DMS114 treated with DMSO at 0.1 percent for 48 hours (cell line): Measurements from ENCODE around the gene SNAP29.
"Not testable (repeated sequence)": the region's sequence is repeated elsewhere in the genome, so short reads cannot be mapped to it uniquely, and the experiment has no call there.

Source experiments
- DNase-seq: peaks from one replicate; lab custom pipeline; 2025; ENCODE audit not compliant: unreplicated experiment; lab: John Stamatoyannopoulos, UW

SNAP29 gene

DNA sequence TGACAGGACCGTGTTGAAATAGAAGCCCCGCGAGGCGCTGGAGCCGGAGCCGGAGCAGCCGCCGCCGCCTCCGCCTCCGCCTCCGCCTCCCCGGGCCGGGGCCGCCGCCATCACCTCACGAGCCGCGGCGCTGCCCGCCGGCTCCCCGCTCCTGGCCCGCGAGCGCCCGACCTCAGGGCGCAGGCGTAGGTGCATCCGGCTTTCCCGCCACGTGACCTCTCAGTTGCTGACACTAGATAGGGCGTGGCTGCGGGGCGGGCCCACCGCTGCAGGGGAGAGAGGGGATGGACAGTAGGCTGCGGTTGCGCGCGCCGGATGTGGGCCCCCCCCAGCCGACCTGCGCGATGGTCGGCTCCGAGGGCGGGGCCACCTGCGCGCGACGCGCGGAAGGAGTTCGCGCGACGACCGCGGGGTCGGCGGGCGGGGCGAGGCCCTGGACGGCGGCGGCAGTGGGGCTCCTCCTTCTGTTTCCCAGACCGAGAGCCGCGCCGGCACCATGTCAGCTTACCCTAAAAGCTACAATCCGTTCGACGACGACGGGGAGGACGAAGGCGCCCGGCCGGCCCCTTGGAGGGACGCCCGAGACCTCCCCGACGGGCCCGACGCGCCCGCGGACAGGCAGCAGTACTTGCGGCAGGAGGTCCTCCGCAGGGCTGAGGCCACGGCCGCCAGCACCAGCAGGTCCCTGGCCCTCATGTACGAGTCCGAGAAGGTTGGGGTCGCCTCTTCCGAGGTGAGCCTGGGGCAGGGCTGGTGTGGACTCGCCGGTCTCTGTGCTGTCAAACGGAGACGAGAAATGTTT, at the start of gene SNAP29, which contains the start of gene PI4KA:
TSS of gene SNAP29 (plus strand) at position 393 of the 802 bp plus-strand sequence. CDS start at position 497, 104 bp downstream.
TSS of gene PI4KA (minus strand) at position 197 of the 802 bp plus-strand sequence. CDS start at position 111, 86 bp downstream.
- peak; percentile 92 for DNase-seq

DNA sequence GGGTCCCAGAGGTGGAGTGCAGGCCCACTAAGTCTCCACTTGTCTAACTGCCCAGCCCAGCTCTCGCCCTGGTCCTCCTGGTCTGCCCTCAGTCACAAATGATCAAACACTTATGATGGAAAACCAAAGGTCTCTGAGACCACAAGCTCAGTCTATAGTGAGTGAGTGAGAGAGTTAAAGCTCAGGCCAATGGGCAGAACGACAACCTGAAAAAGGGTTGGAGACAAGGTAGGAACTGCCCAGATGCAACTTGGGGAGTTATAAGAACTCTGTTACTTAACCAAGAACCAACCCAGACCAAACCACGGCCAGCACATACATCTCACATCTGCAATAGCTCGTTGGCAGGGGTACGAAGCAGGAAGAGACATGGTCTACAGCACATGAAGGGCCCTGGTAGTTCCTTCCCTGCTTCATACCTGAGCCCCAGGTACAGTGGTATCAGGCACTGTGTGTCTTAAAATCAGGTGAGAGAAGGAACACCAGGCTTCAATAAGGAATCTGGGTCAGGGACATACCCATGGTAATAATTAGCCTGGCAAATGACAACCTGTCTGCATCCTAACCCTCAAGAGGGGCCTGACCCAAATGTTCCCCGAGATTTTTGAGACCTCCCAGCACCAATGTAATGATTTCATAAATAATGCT, 49.1 kb upstream of the SNAP29 start:
- DNase-seq = no peak

DNA sequence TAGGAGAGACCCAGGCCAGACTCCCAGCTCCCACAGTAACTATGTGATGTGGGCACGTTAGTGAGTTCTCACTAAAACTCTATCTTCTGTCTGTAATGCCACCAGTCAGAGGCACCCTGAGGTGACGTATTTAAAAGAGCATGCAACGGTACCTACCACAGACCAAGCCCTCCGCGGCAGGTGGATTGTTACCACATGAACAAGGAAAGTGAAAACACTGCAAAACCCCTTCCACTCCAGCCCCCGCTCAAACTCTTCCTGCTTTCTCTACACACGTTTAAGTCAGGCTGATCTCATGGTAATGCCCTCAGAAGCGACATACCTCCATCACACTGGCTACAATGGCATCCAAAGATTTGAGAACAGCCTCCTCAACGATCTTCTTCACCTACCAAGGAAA, 48.2 kb upstream of the SNAP29 start:
- DNase-seq = no peak

DNA sequence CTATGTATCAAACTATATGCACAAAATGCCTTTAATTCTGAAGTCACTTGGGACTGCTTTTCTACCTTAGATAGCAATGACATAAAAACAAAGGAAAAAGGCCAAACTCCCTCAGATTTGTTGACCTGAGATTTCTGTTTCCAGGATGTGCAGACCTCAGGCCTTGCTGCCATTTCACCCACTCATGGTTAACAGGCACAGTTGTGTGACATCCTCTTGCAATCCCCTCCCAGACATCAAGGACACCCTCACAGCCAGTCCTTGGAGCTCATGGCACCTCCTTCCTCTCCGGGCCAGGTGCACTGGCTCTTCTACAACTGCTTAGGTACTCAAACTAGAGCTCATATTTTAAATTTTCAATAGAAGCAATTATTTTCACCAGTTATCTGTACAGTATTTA, 47.6 kb upstream of the SNAP29 start:
- DNase-seq = no peak

DNA sequence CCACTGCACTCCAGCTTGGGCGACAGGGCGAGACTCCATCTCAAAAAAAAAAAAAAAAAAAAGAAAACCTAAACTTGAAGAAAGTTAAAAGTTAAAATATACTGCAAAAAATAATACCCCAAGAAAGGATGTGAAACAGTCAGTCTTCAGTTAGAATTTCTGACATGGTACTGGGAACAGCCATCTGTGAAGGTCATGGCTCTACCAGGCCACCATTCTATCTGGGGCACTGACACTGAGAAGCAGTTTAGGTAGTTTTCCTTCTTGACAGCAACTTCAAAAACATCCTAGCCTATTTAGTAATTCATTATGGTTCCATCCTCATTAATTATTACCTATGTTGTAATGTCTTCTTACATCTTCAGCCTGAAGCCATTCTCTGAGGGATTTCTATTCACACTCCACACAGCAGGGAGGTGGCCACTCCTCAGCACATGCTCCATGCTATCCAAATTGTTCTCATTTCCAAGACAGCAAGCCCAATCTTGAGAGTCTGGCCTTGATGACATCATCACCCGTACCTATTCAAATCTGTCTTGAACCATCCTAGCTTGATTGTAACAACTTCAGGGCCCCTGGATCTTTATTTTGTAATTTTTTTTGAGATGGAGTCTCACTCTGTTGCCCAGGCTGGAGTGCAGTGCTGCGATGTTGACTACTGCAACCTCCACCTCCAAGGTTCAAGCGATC, 46.7 kb upstream of the SNAP29 start:
- no peak for DNase-seq

DNA sequence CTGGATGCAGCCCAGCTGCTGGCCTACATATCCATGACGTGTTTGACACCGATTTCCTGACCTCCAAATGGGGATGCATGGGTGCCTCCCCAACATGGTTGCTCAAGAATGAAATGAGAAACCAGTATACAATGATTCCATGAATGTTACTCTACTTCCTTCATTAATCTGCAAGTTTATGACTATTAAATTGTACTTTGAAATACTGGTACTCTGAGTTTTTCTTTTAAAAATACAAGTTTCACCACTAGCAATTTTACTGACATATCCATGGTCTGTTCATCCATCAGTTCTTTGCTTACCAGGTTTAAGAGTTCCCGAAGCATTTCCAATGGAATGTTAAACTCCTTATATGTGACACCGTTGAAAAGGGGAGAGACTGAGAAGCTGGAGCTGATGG, 45.8 kb upstream of the SNAP29 start:
- no peak for DNase-seq

DNA sequence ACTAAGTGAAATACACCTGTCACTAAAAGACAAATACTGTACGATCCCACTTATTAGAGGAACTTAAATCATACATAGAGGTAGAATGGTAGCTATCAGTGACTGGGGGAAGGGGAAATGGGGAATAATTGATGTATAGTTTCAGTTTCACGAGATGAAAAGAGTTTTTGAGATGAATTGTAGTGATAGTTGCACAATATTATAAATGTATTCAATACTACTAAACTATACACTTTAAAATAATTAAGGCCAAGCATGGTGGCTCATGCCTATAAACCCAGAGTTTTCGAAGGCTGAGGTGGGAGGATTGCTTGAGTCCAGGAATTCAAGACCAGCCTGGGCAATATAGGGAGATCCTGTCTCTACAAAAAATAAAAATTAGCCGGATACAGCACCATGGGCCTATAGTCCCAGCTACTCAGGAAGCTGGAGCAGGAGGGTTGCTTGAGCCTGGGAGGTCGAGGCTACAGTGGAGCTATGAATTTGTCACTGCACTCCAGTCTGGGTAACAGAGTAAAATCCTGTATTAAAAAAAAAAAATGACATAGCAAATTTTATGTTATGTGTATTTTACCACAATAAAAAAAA, 44.5 kb upstream of the SNAP29 start:
- no peak for DNase-seq

DNA sequence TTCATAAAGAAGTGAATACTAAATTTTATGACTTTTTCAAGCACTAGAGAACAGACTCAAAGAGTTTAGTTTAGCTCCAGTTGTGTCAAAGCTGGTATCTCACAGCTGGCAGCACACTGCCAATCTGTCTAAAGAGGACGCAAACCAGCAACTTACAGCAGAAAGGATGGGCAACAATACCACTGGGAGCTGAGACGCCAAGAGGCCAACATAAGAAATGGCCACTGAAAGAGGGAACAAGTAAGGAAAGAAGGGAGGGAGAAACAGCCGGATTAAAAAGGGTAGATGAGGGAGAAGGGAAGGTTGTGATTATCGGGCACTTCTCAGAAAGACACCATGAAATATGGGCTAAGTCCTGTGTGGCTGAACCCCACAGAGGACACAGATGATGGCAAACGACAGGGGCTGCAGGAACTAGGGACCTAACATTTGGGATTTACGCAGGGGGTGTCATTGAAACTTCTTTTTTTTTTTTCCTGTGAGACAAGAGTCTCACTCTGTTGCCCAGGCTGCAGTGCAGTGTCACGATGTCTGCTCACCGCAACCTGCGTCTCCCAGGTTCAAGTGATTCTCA, 43.2 kb upstream of the SNAP29 start:
- no peak for DNase-seq

DNA sequence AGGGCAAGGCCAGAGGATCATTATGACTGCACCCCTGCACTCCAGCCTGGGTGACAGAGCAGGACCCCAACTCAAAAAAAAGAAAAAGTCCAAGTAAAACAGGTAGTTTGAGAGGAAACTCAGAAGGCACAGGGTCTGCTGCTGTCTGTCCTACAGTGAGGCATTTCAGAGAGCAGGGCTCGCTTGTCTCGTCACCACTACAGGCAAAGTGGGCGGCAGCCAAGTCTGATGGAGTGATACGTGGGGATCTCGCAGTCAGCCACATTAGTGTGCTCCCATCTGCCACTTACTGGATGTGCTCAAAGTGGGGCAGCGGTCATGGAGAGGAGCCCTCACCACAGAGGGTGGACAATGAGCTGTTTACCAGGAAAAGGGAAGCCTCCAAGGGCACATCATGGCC, 42.2 kb upstream of the SNAP29 start:
- no peak for DNase-seq

DNA sequence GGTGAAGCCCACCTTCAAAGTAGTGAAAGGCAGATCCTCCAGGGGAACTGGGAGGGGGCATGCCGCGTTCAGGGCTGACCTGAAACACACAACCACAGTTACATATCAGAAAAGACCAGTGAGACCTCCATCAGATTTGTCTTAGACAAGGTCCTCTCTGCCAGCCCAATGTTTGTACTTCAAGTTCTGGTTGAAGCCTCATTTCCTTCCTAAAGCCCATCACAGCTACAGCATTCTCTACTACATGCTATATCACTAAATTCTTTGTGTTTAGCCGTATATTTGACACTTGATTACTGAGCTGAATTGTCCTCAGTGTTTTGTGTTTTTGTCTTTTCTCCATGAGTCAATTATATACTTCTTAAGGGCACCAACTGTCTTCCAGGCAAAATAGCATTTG, 40.3 kb upstream of the SNAP29 start:
- DNase-seq = no peak

DNA sequence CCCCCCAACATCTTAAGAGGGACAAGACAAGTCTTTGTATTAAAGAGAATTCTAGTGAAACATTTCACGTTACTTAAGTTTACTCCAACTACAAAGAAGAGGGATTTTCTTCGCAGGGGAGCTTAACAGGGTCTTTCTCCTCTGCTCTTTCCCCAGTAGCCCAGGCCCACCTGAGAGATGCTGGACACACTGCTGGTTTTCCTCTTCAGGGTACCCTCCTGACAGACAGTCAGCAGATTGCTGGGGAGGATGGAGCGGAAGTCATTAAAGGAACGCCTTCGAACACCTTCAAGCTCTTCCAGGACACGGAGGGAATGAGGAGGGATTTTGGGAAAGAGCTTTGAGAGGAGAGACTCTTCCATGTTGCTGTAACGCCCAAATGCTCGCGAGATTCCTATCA, 39.3 kb upstream of the SNAP29 start:
- DNase-seq = no peak

DNA sequence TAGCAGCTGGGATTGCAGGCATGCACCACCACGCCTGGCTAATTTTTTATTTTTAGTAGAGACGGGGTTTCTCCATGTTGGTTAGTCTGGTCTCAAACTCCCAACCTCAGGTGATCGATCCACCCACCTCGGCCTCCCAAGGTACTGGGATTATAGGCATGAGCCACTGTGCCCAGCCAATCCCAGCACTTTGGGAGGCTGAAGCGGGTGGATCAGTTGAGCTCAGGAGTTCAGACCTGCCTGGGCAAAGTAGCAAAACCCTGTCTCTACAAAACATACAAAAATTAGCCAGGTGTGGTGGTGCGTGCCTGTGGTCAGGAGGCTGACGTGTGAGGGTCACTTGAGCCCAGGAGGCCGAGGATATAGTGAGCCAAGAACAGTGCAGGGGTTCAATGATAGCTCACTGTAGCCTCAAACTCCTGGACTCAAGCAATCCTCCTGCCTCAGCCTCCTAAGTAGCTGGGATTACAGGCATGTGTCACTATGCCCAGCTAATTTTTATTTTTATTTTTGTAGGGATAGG, 37.0 kb upstream of the SNAP29 start:
- DNase-seq = not testable (repeated sequence)

DNA sequence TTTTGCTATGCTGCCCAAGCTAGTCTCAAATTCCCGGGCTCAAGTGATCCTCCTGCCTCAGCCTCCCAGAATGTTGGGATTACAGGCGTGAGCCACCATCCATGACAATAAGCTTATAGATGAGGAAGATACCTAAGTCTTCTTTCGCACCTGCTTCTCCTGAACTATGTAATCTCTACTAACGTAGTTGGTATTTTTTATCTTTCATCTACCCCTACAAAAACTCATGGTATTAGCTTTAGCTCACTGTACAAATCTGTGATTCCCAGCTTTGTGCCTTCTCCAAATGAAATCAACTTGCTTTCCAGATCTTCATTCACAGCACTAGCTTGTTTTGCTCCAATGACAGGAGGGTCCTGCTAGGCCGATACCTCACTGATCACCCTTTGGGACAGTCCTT, 36.6 kb upstream of the SNAP29 start:
- DNase-seq = no peak

DNA sequence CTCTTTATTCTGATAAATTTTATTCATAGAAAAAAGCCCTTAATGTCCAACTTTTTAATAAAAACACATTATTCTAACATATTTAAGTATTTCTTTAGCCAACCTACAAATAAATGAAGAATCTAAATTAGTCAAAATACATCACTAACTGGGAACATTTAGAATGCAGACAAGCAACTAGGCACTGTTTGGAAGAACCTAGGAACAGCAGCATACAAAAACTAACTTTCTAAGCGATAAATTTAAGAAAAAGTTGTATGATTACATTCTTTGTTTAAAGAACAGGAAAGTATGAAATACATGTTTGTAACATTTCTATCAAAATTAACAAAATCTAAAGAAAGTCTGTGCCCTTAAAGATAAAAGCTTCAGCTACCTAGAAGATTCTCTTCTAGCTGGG, 35.5 kb upstream of the SNAP29 start:
- no peak for DNase-seq

DNA sequence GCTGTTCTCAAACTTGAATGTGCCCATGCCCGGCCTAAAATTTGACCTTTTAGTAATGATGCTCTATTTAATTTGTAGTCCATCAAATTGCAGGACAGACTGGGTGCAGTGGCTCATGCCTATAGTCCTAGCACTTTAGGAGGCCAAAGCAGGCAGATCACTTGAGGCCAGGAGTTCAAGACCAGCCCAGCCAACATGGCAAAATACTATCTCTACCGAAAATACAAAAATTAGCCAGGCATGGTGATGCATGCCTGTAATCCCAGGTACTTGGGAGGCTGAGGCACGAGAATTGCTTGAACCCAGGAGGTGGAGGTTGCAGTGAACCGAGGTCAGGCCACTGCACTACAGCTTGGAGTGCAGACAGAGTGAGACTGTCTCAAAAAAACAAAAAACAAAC, 33.6 kb upstream of the SNAP29 start:
- DNase-seq = not testable (repeated sequence)

DNA sequence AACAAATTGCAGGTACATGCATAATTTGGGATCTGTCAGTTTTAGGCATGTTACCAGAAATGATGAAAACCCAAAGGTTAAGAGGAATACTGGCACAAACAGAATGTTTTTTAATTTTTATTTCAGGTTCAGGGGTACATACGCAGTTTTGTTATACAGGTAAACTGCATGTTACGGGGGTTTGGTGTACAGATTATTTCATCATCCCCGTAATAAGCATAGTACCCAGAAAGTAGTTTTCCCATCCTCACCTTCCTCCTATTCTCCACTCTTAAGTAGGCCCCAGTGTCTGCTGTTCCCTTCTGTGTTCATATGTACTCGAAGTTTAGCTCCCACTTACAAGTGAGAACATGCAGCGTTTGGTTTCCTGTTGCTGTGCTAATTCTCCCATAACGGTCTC, 33.2 kb upstream of the SNAP29 start:
- no peak for DNase-seq

DNA sequence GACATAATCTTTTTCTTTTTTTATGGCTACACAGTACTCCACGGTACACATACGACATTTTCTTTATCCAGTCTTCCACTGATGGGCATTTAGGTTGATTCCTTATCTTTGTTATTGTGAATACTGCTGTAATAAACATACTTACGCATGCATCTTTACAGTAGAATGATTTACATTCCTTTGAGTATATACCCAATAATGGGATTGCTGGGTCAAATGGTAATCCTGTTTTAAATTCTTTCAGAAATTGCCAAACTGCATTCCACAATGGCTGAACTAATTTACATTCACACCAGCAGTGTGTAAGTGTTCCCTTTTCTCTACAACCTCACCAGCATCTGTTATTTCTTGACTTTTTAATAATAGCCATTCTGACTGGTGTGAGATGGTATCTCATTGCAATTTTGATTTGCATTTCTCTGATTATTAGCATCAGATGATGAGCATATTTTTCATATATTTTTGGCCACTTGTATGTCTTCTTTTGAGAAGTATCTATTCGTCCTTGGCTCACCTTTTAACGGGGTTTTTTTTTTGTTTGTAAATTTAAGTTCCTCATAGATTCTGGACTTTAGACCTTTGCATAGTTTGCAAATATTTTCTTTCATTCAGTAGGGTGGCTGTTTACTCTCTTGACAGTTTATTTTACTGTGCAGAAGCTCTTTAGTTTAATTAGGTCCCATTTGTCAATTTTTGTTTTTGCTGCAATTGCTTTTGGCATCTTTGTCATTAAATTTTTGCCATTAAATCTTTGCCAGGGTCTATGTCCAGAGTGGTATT, 32.2 kb upstream of the SNAP29 start:
- not testable (repeated sequence) for DNase-seq

DNA sequence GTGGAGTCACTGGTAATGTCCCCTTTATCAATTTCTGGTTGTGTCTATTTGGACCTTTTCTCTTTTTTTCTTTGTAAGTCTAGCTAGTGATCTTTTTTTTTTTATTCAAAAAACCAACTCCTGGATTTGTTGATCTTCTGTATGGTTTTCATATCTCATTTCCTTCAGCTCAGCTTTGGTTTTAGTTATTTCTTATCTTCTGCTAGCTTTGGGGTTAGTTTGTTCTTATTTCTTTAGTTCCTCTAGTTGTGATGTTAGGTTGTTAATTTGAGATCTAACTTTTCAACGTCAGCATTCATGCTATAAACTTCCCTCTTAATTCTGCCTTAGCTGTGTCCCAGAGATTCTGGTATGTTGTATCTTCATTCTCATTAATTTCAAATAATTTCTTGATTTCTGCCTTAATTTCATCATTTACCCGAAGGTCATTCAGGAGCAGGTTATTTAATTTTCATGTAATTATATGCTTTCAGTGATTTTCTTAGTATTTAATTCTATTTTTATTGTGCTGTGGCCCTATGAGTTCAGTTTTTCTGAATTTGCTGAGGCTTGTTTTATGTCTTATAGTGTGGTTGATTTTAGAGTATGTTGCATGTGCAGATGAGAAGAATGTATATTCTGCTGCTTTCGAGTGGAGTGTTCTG, 29.2 kb upstream of the SNAP29 start:
- no peak for DNase-seq

DNA sequence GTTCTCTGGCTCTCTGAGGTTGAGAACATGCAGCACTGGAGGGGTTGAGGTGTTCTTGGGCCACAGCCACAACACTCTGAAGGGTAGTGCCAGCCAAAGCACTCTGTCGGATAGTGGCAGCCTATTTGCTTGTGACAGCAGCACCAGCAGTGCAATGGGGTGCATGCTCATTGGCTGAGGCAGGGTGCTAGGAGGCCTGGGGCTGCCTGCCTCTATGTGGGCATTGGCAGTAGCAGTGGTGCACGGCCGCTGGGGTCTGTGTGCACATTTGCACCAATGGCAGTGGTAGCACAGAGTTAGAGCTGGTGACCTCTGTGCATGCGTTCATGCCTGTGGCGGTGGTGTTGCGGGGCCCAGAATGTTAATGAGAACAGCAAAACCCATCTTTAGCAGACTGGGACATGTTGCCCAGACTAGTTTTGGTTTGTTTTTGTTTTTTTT, 25.6 kb upstream of the SNAP29 start:
- DNase-seq = no peak

DNA sequence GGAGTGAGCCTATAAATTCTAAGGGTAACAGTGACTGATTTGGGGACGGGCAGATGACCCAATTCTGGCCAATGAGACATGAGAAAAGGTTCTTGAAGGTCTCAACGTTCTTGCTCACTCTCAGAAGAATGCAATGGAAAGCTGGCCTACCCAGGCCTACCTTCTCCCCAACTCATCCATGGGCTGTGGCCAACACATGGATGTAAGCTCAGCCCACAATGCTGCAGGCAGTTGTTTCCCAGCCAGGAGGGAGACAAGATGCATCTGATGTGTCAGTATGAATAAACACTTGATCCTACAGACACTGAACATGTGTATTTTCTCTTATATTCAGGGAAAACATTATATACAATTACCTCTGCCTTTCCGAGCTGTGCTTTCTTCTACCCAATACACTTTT, 24.6 kb upstream of the SNAP29 start:
- DNase-seq = no peak
